Right lobe of liver (tissue), 4 donors: ENCODE measurements around the gene LRMDA.

Source experiments
- POLR2A ChIP-seq: fragments of 450-650 bp; IDR thresholded peaks from one replicate; pipeline ENCODE4 v1.6.1; 2017; ENCODE audit warnings: antibody characterized with exemption, mild to moderate bottlenecking
- TF ChIP-seq, protein P1 (sequence below), 4 donors: fragments of 200-600 bp in 3 of 4; fragments of 450-650 bp in 1 of 4; IDR thresholded peaks; one replicate each; pipeline versions ENCODE4 v1.5.1 to v1.8.0; 2016 to 2022; ENCODE audit warnings: antibody characterized with exemption in 4 of 4, mild to moderate bottlenecking in 2 of 4
- donor health status: DM: no; HTN: no; CAD: no.
- donor health status: DM: no; HTN: no; CAD: no.
- donor health status: DM: no; HTN: yes; CAD: no.

GRCh38 chr10:76303682-76304316 is 872.4 kb downstream of the LRMDA start:
- TF ChIP-seq POLR2A = no peak
- TF ChIP-seq, protein P1, sequence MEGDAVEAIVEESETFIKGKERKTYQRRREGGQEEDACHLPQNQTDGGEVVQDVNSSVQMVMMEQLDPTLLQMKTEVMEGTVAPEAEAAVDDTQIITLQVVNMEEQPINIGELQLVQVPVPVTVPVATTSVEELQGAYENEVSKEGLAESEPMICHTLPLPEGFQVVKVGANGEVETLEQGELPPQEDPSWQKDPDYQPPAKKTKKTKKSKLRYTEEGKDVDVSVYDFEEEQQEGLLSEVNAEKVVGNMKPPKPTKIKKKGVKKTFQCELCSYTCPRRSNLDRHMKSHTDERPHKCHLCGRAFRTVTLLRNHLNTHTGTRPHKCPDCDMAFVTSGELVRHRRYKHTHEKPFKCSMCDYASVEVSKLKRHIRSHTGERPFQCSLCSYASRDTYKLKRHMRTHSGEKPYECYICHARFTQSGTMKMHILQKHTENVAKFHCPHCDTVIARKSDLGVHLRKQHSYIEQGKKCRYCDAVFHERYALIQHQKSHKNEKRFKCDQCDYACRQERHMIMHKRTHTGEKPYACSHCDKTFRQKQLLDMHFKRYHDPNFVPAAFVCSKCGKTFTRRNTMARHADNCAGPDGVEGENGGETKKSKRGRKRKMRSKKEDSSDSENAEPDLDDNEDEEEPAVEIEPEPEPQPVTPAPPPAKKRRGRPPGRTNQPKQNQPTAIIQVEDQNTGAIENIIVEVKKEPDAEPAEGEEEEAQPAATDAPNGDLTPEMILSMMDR (IDR thresholded peaks at IDR 0.05) = peak; percentile 28 to 52 (median 45)
